PFSK-1 (cell line): Measurements from ENCODE around the gene NDUFAF2.

Source experiments
- FOXP2 ChIP-seq: optimal IDR thresholded peaks from 2 replicates; pipeline ENCODE3; 2011; ENCODE audit warnings: borderline replicate concordance, control low read depth, inconsistent platforms; ENCODE audit not compliant: insufficient read depth; ENCODE audit errors: extremely low read length, extremely low read depth
- POLR2AphosphoS5 ChIP-seq: IDR thresholded peaks from 2 replicates; pipeline ENCODE4 v1.6.1; 2012; ENCODE audit warnings: low read depth, mild to moderate bottlenecking, control low read depth, low read length, moderate library complexity
- SIN3A ChIP-seq: IDR thresholded peaks from 2 replicates; pipeline ENCODE4 v1.6.1; 2012; ENCODE audit warnings: mild to moderate bottlenecking, low read length, moderate library complexity, borderline replicate concordance; ENCODE audit not compliant: insufficient read depth
- TAF1 ChIP-seq: IDR thresholded peaks from 2 replicates; pipeline ENCODE4 v1.6.1; 2012; ENCODE audit warnings: low read length, control low read depth, borderline replicate concordance; ENCODE audit not compliant: insufficient read depth
- TF ChIP-seq, protein P1 (sequence below), 2 experiments: IDR thresholded peaks; 2 replicates each; pipeline versions ENCODE4 v1.6.1 to v1.8.0; 2011 to 2012; ENCODE audit warnings: low read depth in 2 of 2, low read length in 2 of 2, control low read depth in 1 of 2, inconsistent platforms in 1 of 2, mild to moderate bottlenecking in 1 of 2, moderate library complexity in 1 of 2; ENCODE audit not compliant: insufficient read depth in 1 of 2

The NDUFAF2 gene

DNA sequence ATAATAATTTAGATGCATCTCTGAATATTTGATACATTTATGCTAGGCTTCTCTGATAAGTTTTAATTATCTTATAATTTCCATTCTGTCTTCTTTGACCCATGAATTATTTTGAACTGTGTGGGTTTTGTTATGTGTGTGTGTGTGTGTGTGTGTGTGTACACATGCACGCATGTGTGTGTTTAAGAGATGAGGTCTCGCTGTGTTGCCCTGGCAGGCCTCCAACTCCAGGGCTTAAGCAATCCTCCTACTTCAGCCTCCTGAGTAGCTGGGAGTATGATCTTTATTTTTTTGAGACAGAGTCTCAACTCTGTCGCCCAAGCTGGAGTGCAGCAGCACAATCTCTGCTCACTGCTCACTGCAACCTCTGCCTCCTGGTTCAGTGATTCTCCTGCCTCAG, 75.4 kb downstream of the NDUFAF2 start:
- TF ChIP-seq TAF1 (no peak), SIN3A (no peak), POLR2AphosphoS5 (no peak), FOXP2 (no peak)
- TF ChIP-seq, protein P1, sequence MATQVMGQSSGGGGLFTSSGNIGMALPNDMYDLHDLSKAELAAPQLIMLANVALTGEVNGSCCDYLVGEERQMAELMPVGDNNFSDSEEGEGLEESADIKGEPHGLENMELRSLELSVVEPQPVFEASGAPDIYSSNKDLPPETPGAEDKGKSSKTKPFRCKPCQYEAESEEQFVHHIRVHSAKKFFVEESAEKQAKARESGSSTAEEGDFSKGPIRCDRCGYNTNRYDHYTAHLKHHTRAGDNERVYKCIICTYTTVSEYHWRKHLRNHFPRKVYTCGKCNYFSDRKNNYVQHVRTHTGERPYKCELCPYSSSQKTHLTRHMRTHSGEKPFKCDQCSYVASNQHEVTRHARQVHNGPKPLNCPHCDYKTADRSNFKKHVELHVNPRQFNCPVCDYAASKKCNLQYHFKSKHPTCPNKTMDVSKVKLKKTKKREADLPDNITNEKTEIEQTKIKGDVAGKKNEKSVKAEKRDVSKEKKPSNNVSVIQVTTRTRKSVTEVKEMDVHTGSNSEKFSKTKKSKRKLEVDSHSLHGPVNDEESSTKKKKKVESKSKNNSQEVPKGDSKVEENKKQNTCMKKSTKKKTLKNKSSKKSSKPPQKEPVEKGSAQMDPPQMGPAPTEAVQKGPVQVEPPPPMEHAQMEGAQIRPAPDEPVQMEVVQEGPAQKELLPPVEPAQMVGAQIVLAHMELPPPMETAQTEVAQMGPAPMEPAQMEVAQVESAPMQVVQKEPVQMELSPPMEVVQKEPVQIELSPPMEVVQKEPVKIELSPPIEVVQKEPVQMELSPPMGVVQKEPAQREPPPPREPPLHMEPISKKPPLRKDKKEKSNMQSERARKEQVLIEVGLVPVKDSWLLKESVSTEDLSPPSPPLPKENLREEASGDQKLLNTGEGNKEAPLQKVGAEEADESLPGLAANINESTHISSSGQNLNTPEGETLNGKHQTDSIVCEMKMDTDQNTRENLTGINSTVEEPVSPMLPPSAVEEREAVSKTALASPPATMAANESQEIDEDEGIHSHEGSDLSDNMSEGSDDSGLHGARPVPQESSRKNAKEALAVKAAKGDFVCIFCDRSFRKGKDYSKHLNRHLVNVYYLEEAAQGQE (IDR thresholded peaks at IDR 0.05; ENCODE audit: insufficient read depth in 1 of 2, low read depth in 2 of 2, low read length in 2 of 2), result no peak

DNA sequence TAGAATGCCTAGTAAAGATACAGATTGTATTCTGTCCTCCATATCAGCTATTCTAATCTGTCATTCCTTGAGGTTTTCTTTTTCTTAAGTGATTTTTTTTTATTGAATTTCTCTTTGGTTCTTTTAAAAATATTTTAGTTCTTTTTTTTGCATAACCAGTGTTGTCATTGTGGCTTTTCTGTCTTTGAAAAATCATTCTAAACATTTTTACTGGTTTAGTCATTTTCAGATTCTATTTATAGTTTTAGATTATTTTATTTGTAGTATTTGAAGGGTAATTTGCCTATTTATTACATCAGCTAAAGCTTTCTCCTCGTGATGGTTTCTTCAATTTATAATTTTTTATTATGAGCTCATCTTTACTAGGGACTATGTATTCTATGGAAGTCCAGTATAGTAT, 78.1 kb downstream of the NDUFAF2 start:
- TF ChIP-seq FOXP2 (no peak), POLR2AphosphoS5 (no peak), SIN3A (no peak), TAF1 (no peak)
- TF ChIP-seq, protein P1 (IDR thresholded peaks at IDR 0.05; ENCODE audit: insufficient read depth in 1 of 2, low read depth in 2 of 2, low read length in 2 of 2), result no peak

DNA sequence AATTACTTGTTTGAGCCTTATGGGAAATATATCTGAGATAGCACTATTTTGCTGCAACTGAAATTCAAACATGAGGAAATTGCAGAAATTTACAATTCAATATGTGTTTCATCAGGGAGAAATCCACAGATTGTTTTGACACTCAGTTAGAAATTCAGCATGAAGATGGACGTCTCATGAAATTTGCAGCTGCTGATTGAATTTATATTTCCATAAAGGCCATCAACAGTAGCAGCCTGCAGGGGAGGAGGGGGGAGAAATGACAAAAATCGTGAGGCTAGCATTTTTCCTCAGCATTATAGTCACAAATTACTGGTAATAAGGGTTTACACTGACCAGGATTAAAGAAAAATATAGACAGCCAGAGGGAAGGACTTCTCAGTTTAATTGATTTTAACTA, 81.0 kb downstream of the NDUFAF2 start:
- TF ChIP-seq POLR2AphosphoS5 (no peak), SIN3A (no peak), TAF1 (no peak), FOXP2 (no peak)
- TF ChIP-seq, protein P1 (IDR thresholded peaks at IDR 0.05; ENCODE audit: insufficient read depth in 1 of 2, low read depth in 2 of 2, low read length in 2 of 2), result no peak

DNA sequence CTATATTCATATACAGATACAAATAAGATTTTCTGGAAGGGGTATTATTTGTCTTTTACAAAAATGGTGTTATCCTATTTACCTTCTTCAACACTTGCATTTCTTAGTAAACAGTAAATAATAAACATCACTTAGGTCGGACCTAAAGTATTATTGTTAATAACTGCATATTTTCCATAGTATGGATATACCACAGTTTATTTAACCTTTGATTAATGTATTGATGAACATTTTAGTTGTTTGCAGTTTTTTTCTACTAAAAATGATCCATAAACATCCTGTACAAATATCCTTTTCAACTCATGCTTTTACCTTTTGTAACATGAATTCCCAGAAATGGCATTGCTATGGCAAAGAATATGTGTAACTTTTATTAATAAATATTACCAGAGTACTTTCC, 83.4 kb downstream of the NDUFAF2 start:
- TF ChIP-seq TAF1 (no peak), SIN3A (no peak), POLR2AphosphoS5 (no peak), FOXP2 (no peak)
- TF ChIP-seq, protein P1 (IDR thresholded peaks at IDR 0.05; ENCODE audit: insufficient read depth in 1 of 2, low read depth in 2 of 2, low read length in 2 of 2), result no peak

DNA sequence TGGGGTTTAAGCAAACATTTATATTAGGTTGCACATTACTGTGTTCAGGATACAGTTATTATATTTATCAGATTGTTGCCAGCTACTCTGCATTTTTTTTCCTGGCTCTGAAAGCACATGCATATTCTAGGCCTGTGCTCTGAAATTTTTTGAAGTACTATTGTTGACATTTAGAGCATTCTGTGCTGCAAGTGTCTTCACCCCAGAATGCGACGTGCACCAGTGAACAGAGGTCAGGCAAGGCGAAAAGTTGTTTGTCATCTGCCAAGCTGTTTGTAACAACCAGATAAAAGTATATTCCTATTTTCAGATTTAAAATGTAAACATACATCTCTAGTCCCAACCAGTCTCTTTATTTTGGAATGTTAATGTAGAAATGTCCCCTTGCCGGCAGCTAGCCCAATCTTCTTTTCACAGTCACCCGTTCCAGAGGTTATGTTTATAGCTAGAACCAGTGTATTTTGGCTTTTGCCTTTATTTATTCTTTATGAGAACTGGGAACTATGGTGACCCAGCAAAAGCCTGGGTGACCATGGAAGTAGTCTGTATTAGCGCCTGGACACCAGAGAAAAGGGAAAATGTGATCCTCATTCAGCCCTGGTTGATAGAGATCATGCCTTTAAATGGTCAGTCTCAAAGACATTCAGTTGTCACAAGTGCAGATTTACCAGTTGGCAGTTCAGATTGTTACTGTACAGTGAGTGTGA, 84.6 kb downstream of the NDUFAF2 start:
- TF ChIP-seq SIN3A (no peak), FOXP2 (no peak), TAF1 (no peak), POLR2AphosphoS5 (no peak)
- TF ChIP-seq, protein P1 (IDR thresholded peaks at IDR 0.05; ENCODE audit: insufficient read depth in 1 of 2, low read depth in 2 of 2, low read length in 2 of 2), result no peak
